T-helper 17 cell (primary cell): ENCODE data around the gene TSPAN14. TPM values are rescaled to one million over a fixed set of nuclear protein-coding genes. Genes with fewer than 3 reads are reported as not detected.

Experiments
- ATAC-seq: fragments of 150-1000 bp; cut with Tn5 transposase; 2 replicates; pipeline ENCODE4 v1.10.0; 2021; ENCODE audit warnings: mild to moderate bottlenecking, moderate library complexity
- DNase-seq, 3 donors: peaks; one replicate each; pipeline versions ENCODE4 v3.0.0 to v3.0.0-alpha.2; 2020 to 2021
- H3K9me3 ChIP-seq: one replicate; pipeline ENCODE4 v1.7.0; 2013; ENCODE audit warnings: low read length, mild to moderate bottlenecking; ENCODE audit not compliant: control insufficient read depth, poor library complexity, severe bottlenecking
- H3K27ac Mint-ChIP-seq: one replicate; pipeline ENCODE4 v1.8.0; 2022; ENCODE audit warnings: mild to moderate bottlenecking, moderate library complexity, mixed read lengths
- H3K27me3 Mint-ChIP-seq: one replicate; pipeline ENCODE4 v1.8.0; 2022; ENCODE audit warnings: mixed read lengths
- H3K36me3 Mint-ChIP-seq: one replicate; pipeline ENCODE4 v1.8.0; 2022; ENCODE audit warnings: low read depth, mixed read lengths
- H3K4me1 Mint-ChIP-seq: one replicate; pipeline ENCODE4 v1.8.0; 2022; ENCODE audit warnings: mild to moderate bottlenecking, mixed read lengths
- H3K4me3 Mint-ChIP-seq: one replicate; pipeline ENCODE4 v1.8.0; 2022; ENCODE audit warnings: mild to moderate bottlenecking, moderate library complexity, mixed read lengths
- total RNA-seq, 4 donors: library from RNA in 2 of 4; stranded (reverse) in 2 of 4; gene quantifications; one replicate each; pipeline ENCODE4 v1.2.3 and lab custom pipeline; 2022 to 2026

TSPAN14 gene
- total RNA-seq, 2 donors from 2014 or later = 118 to 139 TPM

- DNase-seq (no peak), ATAC-seq (no peak)
- H3K27me3 Mint-ChIP-seq = no peaks in the 10 kb centered on the region
- H3K4me1 Mint-ChIP-seq = peaks cover 81% of the 10 kb centered on the region
- no peaks in the 10 kb centered on the region for H3K9me3 ChIP-seq
- peak overlapping the region; percentile 93 for H3K27ac Mint-ChIP-seq
- H3K36me3 Mint-ChIP-seq = peaks cover 12% of the 10 kb centered on the region
- H3K4me3 Mint-ChIP-seq = peak overlapping the region; percentile 85
These were observed 42.6 kb downstream of the TSPAN14 start for GRCh38 chr10:80496555-80497172.

GRCh38 chr10:80497187-80498077 lies 43.3 kb downstream of the TSPAN14 start:
- ATAC-seq (no peak), DNase-seq (no peak)
- peak overlapping the region; percentile 85 for H3K4me3 Mint-ChIP-seq
- H3K36me3 Mint-ChIP-seq = peaks cover 16% of the 10 kb centered on the region
- no peaks in the 10 kb centered on the region for H3K27me3 Mint-ChIP-seq
- H3K4me1 Mint-ChIP-seq = peaks cover 83% of the 10 kb centered on the region
- peak overlapping the region; percentile 93 for H3K27ac Mint-ChIP-seq
- no peaks in the 10 kb centered on the region for H3K9me3 ChIP-seq

DNA sequence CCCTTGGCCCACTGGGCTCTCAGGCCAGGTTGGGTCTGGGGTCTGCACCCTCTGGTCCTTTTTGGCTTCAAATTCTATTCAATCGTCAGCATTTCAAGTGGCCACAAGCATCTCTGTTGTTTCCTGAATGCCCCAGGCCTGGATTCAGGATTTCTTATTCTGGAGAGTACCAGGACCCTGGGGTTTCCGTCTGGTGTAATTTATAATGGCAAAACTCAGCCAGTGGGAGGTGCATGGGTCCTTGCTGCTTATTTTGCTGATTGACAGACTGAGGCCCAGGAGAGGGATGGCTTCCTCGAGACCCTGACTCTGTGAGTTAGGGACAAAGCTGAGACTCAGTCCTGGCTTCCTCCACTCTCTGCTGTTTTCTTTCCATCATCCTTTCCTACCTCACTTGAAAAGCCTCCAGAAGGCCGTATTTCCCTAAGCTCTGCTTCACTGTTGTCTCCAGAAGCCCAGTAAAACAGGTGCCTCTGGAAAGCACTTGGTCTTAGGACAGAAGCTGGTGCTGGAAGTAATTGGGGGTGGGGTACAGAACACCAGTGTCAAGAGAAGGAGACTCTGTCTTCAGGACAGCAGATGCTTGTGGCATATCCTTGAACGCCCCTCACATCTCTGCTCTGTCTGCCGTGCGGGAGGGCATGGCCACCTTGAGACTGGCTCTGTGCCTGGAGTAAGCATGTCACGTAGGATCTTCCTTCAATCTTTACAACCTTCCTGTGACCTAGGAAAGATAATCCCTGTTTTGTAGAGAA lies 44.1 kb downstream of the TSPAN14 start:
- no peaks in the 10 kb centered on the region for H3K9me3 ChIP-seq
- Mint-ChIP-seq H3K27ac (peak overlapping the region; percentile 93), H3K36me3 (peaks cover 15% of the 10 kb centered on the region), H3K27me3 (no peaks in the 10 kb centered on the region), H3K4me3 (peak overlapping the region; percentile 85), H3K4me1 (peaks cover 85% of the 10 kb centered on the region)
- peak; percentile 10 for ATAC-seq
- DNase-seq = no peak

DNA sequence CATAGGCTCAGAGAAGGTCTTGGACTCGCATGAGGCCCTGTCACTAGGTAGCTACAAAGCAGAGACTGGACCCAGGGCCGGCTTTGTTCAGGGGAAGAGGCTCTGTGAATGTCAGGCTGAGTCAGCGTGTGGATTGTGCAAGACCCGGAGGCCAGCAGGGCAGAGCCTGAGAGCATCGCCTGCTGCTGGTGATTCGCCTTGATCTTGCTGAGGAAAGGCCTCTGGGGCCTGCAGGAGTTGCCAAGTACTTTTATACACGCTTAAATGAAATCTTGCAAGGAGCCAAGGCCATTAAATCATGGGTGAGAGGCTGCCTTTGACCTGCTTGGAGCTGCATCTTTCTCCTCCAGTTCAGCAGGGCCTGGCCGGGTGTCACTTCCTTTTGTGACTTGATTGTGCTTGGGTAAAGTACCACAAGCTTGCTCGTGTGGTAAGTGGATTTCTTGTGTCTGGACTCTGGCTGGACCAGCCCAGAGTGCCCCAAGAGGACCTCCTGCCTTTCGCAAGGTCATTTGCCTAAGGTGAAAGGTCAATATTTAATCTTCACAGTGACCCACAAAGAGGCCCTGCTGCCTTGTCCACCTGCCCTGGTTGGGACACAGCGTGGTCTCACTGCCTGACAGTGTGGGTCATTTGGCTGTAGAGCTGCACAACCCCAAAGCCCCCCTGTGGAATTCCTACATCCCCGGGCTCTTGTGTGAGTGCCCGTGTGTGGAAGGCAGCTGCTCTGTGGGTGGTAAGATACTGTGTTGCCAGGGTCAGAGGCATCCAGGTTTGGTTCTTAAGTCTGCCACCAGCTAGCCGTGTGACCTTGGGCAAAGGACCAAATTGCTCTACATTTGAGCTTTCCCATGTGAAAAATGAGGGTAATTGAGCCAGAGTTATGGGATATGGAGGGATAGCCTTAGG lies 45.0 kb downstream of the TSPAN14 start:
- peaks cover 11% of the 10 kb centered on the region for H3K36me3 Mint-ChIP-seq
- ATAC-seq (peak; percentile 56), DNase-seq (no peak)
- peak overlapping the region; percentile 93 for H3K27ac Mint-ChIP-seq
- peak overlapping the region; percentile 85 for H3K4me3 Mint-ChIP-seq
- H3K9me3 ChIP-seq = no peaks in the 10 kb centered on the region
- H3K27me3 Mint-ChIP-seq = no peaks in the 10 kb centered on the region
- peaks cover 87% of the 10 kb centered on the region for H3K4me1 Mint-ChIP-seq

GRCh38 chr10:80500572-80501380 lies 46.7 kb downstream of the TSPAN14 start:
- Mint-ChIP-seq H3K4me1 (peaks cover 87% of the 10 kb centered on the region), H3K27me3 (no peaks in the 10 kb centered on the region), H3K27ac (peak overlapping the region; percentile 93), H3K36me3 (peaks cover 11% of the 10 kb centered on the region), H3K4me3 (peak overlapping the region; percentile 64)
- peak; percentile 70 for ATAC-seq
- DNase-seq = no peak
- no peaks in the 10 kb centered on the region for H3K9me3 ChIP-seq

DNA sequence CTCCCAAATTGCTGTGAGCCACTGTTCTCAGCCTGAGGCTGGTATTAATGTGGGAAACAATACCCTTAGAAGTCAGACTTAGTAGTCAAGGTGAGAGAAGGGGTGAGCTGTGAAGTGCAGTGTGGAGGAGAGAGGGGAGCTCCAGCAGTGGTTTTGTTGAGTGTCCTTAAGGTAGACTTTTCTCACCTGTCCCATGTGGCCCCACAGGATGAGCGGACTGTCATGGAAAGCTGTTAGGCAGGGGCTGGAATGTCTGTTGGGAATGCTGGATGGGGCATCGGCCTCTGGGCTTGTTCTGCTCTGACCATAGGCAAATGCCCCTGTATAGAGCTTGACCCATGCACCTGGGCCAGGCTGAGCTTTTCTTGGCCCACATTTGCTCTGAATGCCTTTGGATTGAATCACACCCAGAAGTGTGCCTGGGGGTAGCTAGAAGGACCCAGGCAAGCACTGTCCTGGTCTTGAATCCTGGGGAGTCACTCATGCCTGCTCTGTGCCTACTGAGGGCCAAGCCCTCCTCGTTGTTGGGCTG lies 47.3 kb downstream of the TSPAN14 start:
- Mint-ChIP-seq H3K4me3 (peak overlapping the region; percentile 75), H3K27ac (peak overlapping the region; percentile 93), H3K36me3 (peaks cover 10% of the 10 kb centered on the region), H3K27me3 (no peaks in the 10 kb centered on the region), H3K4me1 (peaks cover 83% of the 10 kb centered on the region)
- H3K9me3 ChIP-seq = no peaks in the 10 kb centered on the region
- no peak for DNase-seq
- ATAC-seq = no peak

GRCh38 chr10:80501913-80502521 lies 47.9 kb downstream of the TSPAN14 start:
- no peaks in the 10 kb centered on the region for H3K9me3 ChIP-seq
- Mint-ChIP-seq H3K36me3 (peaks cover 6% of the 10 kb centered on the region), H3K4me1 (peaks cover 78% of the 10 kb centered on the region), H3K27ac (peak overlapping the region; percentile 93), H3K27me3 (no peaks in the 10 kb centered on the region), H3K4me3 (peak overlapping the region; percentile 75)
- DNase-seq (no peak), ATAC-seq (no peak)

DNA sequence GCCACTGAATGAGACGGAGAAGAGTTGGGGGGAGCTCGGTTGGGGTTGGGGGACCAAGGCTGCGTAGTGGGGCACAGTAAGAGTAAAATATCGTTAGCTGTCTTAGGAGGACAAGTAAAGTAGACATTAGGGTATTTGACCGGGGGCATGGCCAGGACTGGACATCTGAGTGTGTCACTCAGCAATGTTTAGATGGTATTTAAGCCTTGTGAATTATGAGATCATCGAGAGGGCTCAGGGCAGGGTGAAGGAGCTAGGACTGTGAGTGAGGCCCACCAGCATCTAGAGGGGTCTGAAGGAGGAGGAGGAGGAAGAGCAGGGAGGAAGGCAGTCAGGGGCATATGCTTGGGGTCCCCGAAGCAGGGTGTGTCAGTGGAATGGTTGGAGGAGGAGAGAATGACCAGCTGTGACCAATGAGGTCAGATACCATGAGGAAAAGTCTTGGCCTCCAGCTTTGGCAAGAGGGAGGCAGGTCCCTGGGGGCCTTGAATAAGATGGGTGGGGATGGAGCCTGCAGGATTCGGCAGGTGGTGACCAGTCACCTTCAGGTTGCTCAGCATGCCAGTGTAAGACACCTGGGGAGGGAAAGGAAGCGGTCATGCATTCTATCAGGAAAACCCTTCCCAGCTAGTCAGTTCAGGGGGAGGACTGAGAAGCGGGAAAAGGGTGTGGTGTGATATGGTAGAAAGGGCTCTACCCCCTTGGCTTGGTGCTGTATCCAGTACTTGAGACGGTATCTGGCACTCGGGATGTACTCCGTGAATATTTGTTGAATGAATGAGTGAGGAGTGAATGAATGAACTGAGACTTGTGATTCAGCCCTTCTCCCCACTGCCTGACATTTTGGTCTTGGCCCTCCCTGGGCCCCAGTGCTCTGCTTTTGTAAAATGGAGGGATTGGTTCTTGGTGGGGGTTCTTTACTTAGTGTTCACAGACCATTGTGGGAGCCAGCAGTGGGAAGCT lies 48.8 kb downstream of the TSPAN14 start:
- H3K9me3 ChIP-seq = no peaks in the 10 kb centered on the region
- Mint-ChIP-seq H3K27ac (peak overlapping the region; percentile 93), H3K4me3 (peak overlapping the region; percentile 71), H3K4me1 (peaks cover 71% of the 10 kb centered on the region), H3K36me3 (peaks cover 6% of the 10 kb centered on the region), H3K27me3 (no peaks in the 10 kb centered on the region)
- DNase-seq (no peak), ATAC-seq (no peak)

- DNase-seq (no peak), ATAC-seq (no peak)
- Mint-ChIP-seq H3K27ac (peak overlapping the region; percentile 93), H3K4me1 (peaks cover 65% of the 10 kb centered on the region), H3K4me3 (peak overlapping the region; percentile 71), H3K36me3 (peaks cover 6% of the 10 kb centered on the region), H3K27me3 (no peaks in the 10 kb centered on the region)
- H3K9me3 ChIP-seq = no peaks in the 10 kb centered on the region
These were observed 49.6 kb downstream of the TSPAN14 start for GRCh38 chr10:80503584-80504157.

DNA sequence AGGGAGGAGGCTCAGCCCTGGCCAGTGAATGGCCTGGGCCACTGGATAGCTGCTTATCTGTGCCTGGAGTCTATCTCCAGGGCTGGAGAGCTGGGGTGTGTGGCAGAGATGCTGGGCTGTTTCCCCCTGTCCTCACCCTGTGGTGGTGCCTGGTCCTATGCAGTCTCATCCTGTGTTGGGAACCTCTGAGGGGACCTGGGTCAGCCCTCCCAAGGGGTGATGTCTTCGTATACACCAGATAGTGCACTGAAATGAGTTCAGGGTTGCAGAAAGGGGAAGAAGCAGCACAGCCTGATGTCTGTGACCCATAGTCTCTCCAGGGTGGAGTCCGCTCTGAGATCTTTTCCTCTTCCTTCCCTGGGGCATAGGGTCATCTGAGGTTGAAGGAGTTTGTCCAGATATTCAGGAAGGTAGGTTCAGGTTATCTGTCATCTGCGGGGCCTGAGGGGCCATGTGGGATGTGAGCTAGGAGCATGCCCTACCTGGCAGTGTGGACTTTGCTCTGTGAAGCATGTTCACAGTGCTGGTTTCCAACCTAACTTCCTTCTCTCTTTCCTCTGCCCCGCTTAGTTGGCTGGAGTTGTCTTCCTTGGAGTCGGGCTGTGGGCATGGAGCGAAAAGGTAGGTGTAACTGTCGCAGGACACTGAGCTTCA lies 50.2 kb downstream of the TSPAN14 start:
- Mint-ChIP-seq H3K36me3 (peaks cover 6% of the 10 kb centered on the region), H3K27ac (peak overlapping the region; percentile 93), H3K27me3 (no peaks in the 10 kb centered on the region), H3K4me3 (peak overlapping the region; percentile 12), H3K4me1 (peaks cover 59% of the 10 kb centered on the region)
- ATAC-seq = no peak
- no peak for DNase-seq
- H3K9me3 ChIP-seq = no peaks in the 10 kb centered on the region
